HG02642 (cell line): ENCODE measurements around the gene DOC2B.
"Not testable (repeated sequence)": the region's sequence is repeated elsewhere in the genome, so short reads cannot be mapped to it uniquely, and the experiment has no call there.

Source experiments
- ATAC-seq: cut with Tn5 transposase; IDR thresholded peaks from one replicate; pipeline ENCODE4 v1.9.1; 2021; ENCODE audit warnings: mild to moderate bottlenecking; ENCODE audit not compliant: unreplicated experiment, poor library complexity

Gene DOC2B

DNA sequence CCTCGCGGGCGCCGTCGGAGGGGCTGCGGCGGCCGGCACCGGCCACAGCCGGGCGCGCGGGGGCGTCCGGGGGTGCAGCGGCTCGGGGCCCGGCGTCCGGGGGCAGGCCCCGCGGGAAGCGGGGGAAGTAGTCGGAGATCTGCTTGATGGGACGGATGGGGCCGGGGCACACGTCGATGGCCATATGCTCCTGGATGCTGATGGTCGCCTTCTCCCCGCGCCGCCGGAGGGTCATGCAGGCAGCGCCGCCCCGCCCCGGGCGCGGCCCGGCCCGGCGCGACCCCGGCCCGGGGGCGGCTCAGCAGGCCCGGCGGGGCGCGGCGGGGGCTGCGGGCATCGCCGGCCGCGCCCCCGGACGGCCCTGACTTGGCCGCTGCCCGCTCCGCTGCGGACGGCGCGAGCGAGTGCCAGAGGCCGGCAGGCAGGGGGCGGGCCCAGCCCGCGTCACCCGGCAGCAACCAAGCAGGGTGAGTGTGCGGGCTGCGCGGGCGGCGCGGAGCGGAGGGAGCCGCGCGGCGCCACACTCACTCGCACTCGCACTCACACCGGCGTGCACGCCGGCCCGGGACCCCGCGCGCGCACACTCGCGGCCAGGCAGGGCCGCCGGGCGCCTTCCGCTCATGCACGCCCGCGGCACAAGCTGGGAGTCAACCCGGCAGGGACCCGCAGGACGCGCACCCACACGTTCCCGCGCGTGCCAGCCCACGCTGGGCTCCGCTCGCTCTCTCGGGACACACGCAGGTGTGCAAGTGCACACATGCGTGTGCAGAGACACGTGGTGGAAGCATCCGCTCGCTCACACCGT is at the start of gene DOC2B:
Gene DOC2B (minus strand): TSS at position 406 of the 805 bp plus-strand sequence. CDS start 171 bp downstream, at position 235.
- ATAC-seq: no peak

DNA sequence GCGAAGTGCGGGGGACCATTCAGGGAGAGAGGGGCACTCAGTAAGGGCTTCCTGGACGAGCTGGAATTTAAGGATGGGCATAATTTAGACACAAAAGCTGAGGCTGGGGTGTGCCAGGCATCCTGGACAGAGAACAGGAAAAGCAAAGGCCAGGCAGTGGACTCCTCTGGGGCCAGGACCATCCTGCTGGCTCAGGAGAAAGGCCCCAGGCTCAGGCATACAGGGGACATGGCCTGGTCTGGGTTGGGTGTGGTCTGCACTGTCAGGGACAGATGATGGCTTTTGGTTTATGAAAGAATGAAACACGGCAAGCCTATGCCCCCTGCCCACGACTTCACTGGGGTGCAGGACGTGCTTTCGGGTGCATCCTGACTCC is 48.9 kb upstream of the DOC2B start:
- ATAC-seq: no peak

GRCh38 chr17:229709-230394 is 48.4 kb upstream of the DOC2B start:
- ATAC-seq: no peak

GRCh38 chr17:228951-229708 is 47.7 kb upstream of the DOC2B start:
- ATAC-seq: no peak

- no peak for ATAC-seq
Measured at GRCh38 chr17:227946-228615, 46.6 kb upstream of the DOC2B start.

GRCh38 chr17:227078-227945 is 45.9 kb upstream of the DOC2B start:
- ATAC-seq: no peak

DNA sequence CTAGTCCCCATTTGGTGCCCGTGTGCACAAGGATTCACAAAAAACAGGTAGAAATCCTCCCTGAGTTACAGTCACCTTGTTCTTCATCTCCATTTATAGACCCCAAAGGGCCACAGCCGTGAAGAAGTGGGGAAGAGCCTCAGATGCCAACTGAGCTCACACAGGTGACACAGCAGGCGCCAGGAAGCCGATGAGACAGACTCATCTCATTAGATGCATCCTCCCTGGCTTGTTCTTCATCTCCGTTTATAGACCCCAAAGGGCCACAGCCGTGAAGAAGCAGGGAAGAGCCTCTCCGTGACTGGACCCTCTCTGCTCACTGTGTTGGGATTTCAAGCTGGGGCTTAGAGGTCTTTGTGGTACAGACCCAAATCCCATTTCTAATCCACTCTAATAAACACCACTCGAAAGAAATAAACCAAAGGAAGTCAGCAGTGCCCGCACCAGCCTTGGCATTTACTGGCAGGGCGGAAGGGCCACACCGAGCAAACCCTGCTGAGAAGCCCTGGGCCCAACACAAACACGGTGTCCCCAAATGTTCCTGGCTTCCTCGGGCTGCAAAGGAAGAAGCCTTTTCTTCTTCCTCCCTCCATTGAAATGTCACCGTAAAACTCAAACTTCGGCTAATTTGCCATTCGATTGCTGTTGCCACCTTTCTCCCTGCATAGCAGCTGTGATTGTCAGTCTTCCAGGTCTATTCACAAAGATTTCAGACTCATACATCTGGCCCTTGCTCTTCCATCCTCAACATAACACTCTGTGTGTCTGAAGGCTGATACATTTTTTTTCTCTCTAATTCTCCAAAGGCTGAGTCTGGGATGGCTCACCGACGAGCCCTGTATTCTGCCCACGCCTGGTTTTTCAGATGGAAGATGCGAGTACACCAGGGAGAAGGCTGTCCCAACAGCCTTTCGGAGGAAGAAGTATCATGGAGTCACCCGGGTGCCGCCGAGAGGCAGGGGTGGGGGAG is 44.9 kb upstream of the DOC2B start:
- ATAC-seq: no peak

- ATAC-seq: no peak
Measured at GRCh38 chr17:225551-225950, 44.1 kb upstream of the DOC2B start.

DNA sequence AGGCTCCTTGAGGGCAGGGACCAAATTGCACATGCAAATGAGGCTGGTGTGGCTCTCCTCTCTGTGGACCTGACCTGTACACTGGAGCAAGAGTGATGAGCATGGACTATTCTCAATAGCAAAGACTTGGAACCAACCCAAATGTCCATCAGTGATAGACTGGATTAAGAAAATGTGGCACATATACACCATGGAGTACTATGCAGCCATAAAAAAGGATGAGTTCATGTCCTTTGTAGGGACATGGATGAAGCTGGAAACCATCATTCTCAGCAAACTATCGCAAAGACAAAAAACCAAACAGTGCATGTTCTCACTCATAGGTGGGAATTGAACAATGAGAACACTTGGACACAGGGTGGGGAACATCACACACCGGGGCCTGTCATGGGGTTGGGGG is 43.1 kb upstream of the DOC2B start:
- ATAC-seq: not testable (repeated sequence)

- ATAC-seq: no peak
Measured at GRCh38 chr17:223723-224471, 42.4 kb upstream of the DOC2B start.

- ATAC-seq: no peak
Measured at GRCh38 chr17:222172-222571, 40.7 kb upstream of the DOC2B start.

GRCh38 chr17:219696-220095 is 38.2 kb upstream of the DOC2B start:
- no peak for ATAC-seq

GRCh38 chr17:218432-219110 is 37.1 kb upstream of the DOC2B start:
- ATAC-seq: no peak

DNA sequence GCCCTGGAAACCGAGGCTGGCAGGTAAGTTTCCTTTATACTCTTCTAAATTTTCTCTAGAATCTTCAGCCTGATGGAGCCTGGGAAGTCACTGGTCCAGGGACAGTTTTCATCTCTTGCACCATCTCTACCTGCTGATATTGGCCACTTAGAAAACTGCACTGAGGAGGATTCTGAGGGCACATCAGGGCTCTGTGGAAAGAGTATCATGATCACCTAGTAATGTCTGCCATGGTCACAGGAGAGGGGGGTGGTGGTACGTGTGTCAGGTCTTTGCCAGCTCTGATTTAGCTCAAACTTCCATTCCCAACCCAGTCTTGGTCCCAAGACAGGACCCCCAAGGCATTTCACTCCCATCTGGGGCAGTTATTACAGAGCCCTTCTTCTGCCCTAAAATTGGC is 35.2 kb upstream of the DOC2B start:
- ATAC-seq: no peak

DNA sequence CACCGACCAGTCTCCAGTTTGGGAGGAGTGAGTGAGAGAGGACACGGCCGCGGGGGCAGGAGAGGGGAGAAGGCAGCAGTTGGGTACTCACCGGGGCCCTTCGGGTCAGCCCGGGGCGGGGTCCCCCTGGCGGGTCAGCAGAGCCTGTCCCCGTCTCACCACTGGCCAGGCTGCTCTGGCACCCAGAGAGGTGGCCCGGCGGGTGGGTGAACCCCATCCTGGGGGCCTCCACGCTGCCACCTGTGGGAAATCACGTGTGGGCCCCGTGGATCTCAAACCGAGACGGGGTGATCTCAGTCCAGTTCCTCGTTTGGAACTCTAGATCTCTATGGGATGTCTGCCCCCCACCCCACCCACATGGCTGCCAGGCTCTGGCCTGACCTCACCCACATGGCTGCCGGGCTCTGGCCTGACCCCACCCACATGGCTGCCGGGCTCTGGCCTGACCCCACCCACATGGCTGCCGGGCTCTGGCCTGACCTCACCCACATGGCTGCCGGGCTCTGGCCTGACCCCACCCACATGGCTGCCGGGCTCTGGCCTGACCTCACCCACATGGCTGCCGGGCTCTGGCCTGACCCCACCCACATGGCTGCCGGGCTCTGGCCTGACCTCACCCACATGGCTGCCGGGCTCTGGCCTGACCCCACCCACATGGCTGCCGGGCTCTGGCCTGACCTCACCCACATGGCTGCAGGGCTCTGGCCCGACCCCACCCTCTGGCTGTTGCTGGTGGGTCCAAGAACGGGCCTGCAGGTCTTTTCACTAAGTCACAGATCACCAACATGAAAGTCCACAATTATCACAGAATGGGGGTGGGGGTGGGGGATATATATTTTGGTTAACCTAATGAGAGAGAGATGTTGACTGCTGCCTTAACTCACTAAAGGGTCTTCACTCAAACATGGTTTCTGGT is 34.4 kb upstream of the DOC2B start:
- ATAC-seq: not testable (repeated sequence)

DNA sequence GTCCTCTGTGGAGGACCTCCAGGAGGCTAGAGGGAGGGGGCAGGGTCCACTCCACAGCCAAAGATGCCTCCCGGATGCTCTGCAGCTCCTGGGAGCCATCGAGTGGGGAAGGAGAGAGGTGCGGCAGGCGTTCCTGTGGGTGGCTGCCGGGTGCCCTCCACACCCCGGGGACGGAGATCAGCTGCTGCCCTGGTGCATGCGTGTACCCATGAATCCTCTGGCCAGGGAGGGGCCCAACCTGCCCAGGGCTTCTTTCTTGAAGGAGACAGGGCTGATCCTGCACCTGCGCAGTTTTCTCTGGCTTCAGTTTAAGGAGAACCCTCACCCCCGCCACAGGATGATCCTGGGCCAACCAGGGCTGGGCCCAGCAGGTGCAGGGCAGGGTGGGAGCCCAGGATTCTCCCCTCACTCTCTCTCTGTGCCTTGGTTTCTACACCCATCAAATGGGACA is 33.5 kb upstream of the DOC2B start:
- ATAC-seq: no peak
